ENCODE measurements around the gene AGBL4. TPM values are rescaled to one million over a fixed set of nuclear protein-coding genes. Genes with fewer than 3 reads are reported as not detected.
A peak's percentile ranks its signal among the peaks of the same experiment; 100 is the strongest.

Gene AGBL4
- total and polyA plus RNA-seq, 2 donors: 0.18 to 0.24 TPM

DNA sequence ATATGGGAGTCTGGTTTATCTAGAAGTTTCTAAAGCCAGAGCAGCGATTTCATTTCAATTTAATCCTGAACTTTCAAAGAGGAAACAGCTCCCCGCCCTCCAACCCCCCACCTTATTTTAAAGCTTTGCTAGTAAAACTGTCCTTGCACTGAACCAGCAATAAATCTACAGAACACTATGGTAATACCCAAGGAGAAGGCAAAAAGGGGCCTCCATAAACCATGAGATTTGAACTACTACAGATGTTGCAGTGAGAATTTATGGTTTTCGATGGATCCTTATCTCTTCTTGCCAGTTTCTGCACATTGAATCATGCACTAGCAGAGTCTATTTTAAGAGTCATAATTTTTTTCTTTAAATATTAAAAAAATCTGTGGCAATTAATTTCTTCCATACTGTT lies 1182.3 kb downstream of the AGBL4 start:
- no peak for DNase-seq (ENCODE audit: low read depth in 6 of 9, low spot score in 9 of 9)
- Histone ChIP-seq H3K27ac (ENCODE audit: low read depth in 1 of 2, low read length in 1 of 2) (no peak overlapping the region), H3K4me3 (ENCODE audit: low read length in 2 of 2) (no peak overlapping the region), H3K36me3 (ENCODE audit: control insufficient read depth in 2 of 2, insufficient read depth in 2 of 2, low read length in 1 of 2) (no peaks in the 10 kb centered on the region), H3K9me3 (ENCODE audit: control insufficient read depth in 2 of 2, insufficient read depth in 1 of 2, low read length in 1 of 2) (no peaks in the 10 kb centered on the region), H3K4me1 (ENCODE audit: control insufficient read depth in 2 of 2, insufficient read depth in 2 of 2, low read length in 2 of 2) (no peaks in the 10 kb centered on the region), H3K27me3 (ENCODE audit: control insufficient read depth in 2 of 2, insufficient read depth in 1 of 2, low read length in 1 of 2) (no peaks in the 10 kb centered on the region)
- 60% methylated on average over 3 of the region's 3 CpGs for WGBS

DNA sequence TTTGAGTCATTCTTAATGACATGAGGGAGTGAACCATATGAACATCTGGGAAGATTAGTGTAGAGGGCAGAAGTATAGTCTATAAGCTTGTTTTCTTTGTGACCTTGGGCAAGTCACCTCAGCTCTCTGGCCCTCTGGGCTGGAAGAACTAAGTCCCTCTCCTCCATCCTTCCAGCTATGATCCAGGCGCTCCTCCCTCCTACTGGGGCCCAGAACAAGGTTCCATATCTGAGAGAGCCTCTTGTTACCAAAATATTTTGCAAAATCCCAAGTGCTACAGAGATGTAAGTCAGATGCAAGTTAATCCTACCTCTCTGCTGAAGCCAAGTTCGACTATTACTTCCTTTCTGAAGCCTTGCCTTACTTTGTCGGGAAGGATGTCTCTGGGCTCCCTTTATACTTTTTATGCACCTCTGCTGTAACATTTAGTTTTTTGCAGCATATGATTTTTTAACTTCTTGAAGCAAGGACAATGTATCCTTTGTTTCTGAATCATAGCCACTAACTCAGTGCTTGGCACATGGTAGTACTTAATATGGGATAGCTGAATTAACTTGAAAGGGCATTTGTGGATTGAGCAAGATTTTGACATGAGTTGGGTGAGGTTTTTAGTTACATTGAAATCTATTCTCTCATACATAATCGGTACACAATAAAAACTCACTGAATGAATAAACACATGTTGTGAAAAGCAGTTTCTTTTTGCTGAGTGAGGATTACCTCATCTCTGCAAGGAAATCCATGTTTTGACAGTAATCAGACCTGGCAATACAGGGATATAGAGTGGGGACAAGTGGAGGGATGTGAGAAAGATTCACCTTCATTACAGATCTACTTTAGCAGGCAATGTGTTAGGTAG lies 1192.4 kb downstream of the AGBL4 start:
- no peak for DNase-seq (ENCODE audit: low read depth in 6 of 9, low spot score in 9 of 9)
- no peaks in the 10 kb centered on the region for H3K9me3 ChIP-seq (ENCODE audit: control insufficient read depth in 2 of 2, insufficient read depth in 1 of 2, low read length in 1 of 2)
- H3K4me3 ChIP-seq (ENCODE audit: low read length in 2 of 2): no peak overlapping the region
- H3K27me3 ChIP-seq (ENCODE audit: control insufficient read depth in 2 of 2, insufficient read depth in 1 of 2, low read length in 1 of 2): no peaks in the 10 kb centered on the region
- 93% methylated on average over 4 of the region's 4 CpGs for WGBS
- H3K36me3 ChIP-seq (ENCODE audit: control insufficient read depth in 2 of 2, insufficient read depth in 2 of 2, low read length in 1 of 2): no peaks in the 10 kb centered on the region
- no peak overlapping the region for H3K27ac ChIP-seq (ENCODE audit: low read depth in 1 of 2, low read length in 1 of 2)
- H3K4me1 ChIP-seq (ENCODE audit: control insufficient read depth in 2 of 2, insufficient read depth in 2 of 2, low read length in 2 of 2): no peaks in the 10 kb centered on the region

DNA sequence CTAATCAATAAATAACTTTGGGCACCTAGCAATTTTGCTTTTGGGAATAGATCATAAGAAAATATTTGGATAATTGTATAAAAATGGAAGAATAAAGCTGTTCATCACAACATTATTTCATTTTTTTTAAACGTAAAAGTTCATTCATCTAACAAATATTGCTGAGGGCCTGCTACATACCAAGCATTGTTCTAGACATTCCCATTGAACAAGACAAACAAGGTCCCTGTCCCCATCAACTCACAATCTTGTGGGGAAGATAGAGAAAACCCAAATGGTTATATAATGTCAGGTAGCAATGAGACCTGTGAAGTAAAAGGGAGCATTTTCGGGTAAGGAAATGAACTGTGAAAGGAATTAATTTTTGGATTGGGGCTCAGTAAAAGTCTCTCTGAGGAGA lies 1193.0 kb downstream of the AGBL4 start:
- DNase-seq (ENCODE audit: low read depth in 6 of 9, low spot score in 9 of 9): no peak
- 95% methylated on average over 2 of the region's 2 CpGs for WGBS
- no peak overlapping the region for H3K4me3 ChIP-seq (ENCODE audit: low read length in 2 of 2)
- no peak overlapping the region for H3K27ac ChIP-seq (ENCODE audit: low read depth in 1 of 2, low read length in 1 of 2)
- no peaks in the 10 kb centered on the region for H3K9me3 ChIP-seq (ENCODE audit: control insufficient read depth in 2 of 2, insufficient read depth in 1 of 2, low read length in 1 of 2)
- H3K27me3 ChIP-seq (ENCODE audit: control insufficient read depth in 2 of 2, insufficient read depth in 1 of 2, low read length in 1 of 2): no peaks in the 10 kb centered on the region
- no peaks in the 10 kb centered on the region for H3K36me3 ChIP-seq (ENCODE audit: control insufficient read depth in 2 of 2, insufficient read depth in 2 of 2, low read length in 1 of 2)
- no peaks in the 10 kb centered on the region for H3K4me1 ChIP-seq (ENCODE audit: control insufficient read depth in 2 of 2, insufficient read depth in 2 of 2, low read length in 2 of 2)

DNA sequence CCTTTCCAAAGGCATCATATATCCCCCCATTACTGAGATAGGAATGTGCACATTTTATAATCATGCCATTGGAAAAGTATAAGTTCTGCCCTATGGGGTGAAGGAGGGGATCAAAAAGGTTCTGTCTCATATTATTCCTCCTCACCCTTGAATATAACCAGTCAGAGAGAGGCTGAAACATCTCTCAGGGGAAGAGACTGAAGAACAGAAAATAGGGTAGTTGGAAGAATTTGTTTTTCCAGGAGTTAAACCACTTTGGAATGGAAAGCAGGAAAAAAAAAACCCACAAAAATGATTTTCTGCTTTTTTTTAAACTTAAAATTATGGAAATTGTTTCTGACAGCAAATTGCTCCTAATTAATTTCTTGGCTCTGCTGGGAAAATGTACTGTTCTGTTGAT lies 1194.3 kb downstream of the AGBL4 start:
- no peak overlapping the region for H3K27ac ChIP-seq (ENCODE audit: low read depth in 1 of 2, low read length in 1 of 2)
- no peaks in the 10 kb centered on the region for H3K4me1 ChIP-seq (ENCODE audit: control insufficient read depth in 2 of 2, insufficient read depth in 2 of 2, low read length in 2 of 2)
- no peaks in the 10 kb centered on the region for H3K9me3 ChIP-seq (ENCODE audit: control insufficient read depth in 2 of 2, insufficient read depth in 1 of 2, low read length in 1 of 2)
- DNase-seq (ENCODE audit: low read depth in 6 of 9, low spot score in 9 of 9): no peak
- no peak overlapping the region for H3K4me3 ChIP-seq (ENCODE audit: low read length in 2 of 2)
- no peaks in the 10 kb centered on the region for H3K27me3 ChIP-seq (ENCODE audit: control insufficient read depth in 2 of 2, insufficient read depth in 1 of 2, low read length in 1 of 2)
- H3K36me3 ChIP-seq (ENCODE audit: control insufficient read depth in 2 of 2, insufficient read depth in 2 of 2, low read length in 1 of 2): no peaks in the 10 kb centered on the region

DNA sequence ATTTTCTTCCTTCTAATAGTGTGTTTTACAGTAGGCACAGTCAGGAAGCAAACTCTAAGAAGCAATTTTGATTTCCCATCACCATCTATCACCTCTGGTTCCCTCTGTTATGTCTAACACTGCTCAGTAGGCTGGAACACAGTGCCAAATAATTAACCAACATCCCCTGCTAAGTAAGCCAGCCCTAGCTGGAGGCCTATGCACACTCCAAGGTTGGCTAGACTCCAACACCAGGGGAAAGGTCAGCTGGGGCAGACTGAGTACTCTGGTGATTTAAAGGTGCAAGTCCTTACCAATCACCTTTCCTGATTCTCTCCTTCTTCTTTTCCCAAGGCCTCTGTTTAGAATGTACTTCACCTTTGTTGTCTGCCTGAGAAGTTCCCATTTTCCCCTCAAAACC lies 1200.6 kb downstream of the AGBL4 start:
- Histone ChIP-seq H3K27ac (ENCODE audit: low read depth in 1 of 2, low read length in 1 of 2) (no peak overlapping the region), H3K4me3 (ENCODE audit: low read length in 2 of 2) (no peak overlapping the region), H3K9me3 (ENCODE audit: control insufficient read depth in 2 of 2, insufficient read depth in 1 of 2, low read length in 1 of 2) (no peaks in the 10 kb centered on the region), H3K36me3 (ENCODE audit: control insufficient read depth in 2 of 2, insufficient read depth in 2 of 2, low read length in 1 of 2) (no peaks in the 10 kb centered on the region), H3K27me3 (ENCODE audit: control insufficient read depth in 2 of 2, insufficient read depth in 1 of 2, low read length in 1 of 2) (no peaks in the 10 kb centered on the region), H3K4me1 (ENCODE audit: control insufficient read depth in 2 of 2, insufficient read depth in 2 of 2, low read length in 2 of 2) (no peaks in the 10 kb centered on the region)
- DNase-seq (ENCODE audit: low read depth in 6 of 9, low spot score in 9 of 9): no peak

DNA sequence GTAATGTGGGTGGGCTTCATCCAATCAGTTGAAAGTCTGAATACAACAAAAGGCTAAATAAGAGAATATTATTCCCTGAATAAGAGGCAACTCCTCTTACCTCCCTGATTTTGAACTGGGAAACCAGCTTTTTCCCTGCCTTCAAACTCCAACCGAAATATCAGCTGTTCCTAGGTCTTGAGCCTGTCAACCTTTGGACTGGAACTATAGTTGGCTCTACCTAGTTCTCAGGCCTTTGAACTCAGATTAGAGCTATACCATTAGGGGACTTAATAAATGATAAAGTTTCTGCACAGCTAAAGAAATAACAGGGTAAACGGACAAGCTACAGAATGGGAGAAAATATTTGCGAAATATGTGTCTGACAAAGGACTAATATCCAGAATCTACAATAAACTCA lies 1203.3 kb downstream of the AGBL4 start:
- no peaks in the 10 kb centered on the region for H3K4me1 ChIP-seq (ENCODE audit: control insufficient read depth in 2 of 2, insufficient read depth in 2 of 2, low read length in 2 of 2)
- WGBS: 97% methylated on average over 3 of the region's 3 CpGs
- no peak overlapping the region for H3K4me3 ChIP-seq (ENCODE audit: low read length in 2 of 2)
- H3K36me3 ChIP-seq (ENCODE audit: control insufficient read depth in 2 of 2, insufficient read depth in 2 of 2, low read length in 1 of 2): no peaks in the 10 kb centered on the region
- no peak overlapping the region for H3K27ac ChIP-seq (ENCODE audit: low read depth in 1 of 2, low read length in 1 of 2)
- no peaks in the 10 kb centered on the region for H3K9me3 ChIP-seq (ENCODE audit: control insufficient read depth in 2 of 2, insufficient read depth in 1 of 2, low read length in 1 of 2)
- DNase-seq (ENCODE audit: low read depth in 6 of 9, low spot score in 9 of 9): no peak
- no peaks in the 10 kb centered on the region for H3K27me3 ChIP-seq (ENCODE audit: control insufficient read depth in 2 of 2, insufficient read depth in 1 of 2, low read length in 1 of 2)

DNA sequence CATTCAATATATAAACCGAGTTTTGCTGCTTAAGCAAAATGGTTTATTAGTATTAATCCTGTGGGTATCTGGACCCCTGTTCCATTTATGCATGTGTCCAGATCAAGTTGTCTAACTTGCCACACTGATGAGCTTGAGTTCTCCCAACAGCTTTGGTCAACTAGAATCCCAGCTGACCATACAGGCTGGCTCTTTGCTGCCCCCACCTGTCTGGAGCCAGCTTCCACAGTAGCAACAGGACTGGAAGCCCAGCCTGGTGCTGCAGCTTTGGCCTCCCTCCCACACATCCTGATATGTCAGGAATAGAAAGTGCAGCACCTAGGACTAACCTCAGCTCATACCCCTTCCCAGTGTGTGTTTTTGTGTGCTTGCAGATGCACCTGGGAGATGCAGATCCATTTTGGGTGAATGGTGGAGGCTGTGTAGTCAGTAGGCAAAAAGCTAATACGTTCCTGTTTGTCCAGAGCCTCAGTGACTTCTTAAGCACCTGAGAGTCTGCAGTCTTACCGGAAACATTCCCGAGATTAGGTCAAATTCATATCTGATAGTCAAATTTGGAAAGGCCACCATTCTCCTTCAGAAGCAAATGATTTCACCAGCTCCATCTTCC lies 1206.1 kb downstream of the AGBL4 start:
- Histone ChIP-seq H3K4me3 (ENCODE audit: low read length in 2 of 2) (no peak overlapping the region), H3K9me3 (ENCODE audit: control insufficient read depth in 2 of 2, insufficient read depth in 1 of 2, low read length in 1 of 2) (no peaks in the 10 kb centered on the region), H3K27me3 (ENCODE audit: control insufficient read depth in 2 of 2, insufficient read depth in 1 of 2, low read length in 1 of 2) (no peaks in the 10 kb centered on the region), H3K4me1 (ENCODE audit: control insufficient read depth in 2 of 2, insufficient read depth in 2 of 2, low read length in 2 of 2) (no peaks in the 10 kb centered on the region), H3K36me3 (ENCODE audit: control insufficient read depth in 2 of 2, insufficient read depth in 2 of 2, low read length in 1 of 2) (no peaks in the 10 kb centered on the region), H3K27ac (ENCODE audit: low read depth in 1 of 2, low read length in 1 of 2) (no peak overlapping the region)
- peak in 4 of 9 donors; percentile 2 to 32 (median 20) for DNase-seq (ENCODE audit: low read depth in 6 of 9, low spot score in 9 of 9)
- WGBS: 92% methylated on average over 4 of the region's 4 CpGs

DNA sequence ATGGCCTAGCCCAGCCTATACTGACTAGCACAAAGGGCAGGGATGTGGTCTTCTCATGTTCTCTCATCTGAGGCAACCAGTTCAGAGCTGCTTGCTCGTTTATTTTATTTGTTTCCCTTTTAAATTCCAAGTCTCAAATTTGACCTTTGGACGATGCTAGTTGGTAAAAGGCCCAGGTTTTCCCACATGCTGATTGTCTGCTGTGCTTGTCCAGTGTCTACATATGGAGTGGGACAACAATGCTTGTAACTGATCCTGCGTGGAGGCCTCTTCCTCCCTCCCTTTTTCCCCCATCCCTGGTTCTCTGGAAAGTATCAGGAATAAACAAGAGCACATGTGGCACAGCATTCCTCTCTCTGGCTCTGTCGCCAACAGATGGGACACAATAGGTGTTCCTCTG lies 1213.0 kb downstream of the AGBL4 start:
- Histone ChIP-seq H3K9me3 (ENCODE audit: control insufficient read depth in 2 of 2, insufficient read depth in 1 of 2, low read length in 1 of 2) (no peaks in the 10 kb centered on the region), H3K36me3 (ENCODE audit: control insufficient read depth in 2 of 2, insufficient read depth in 2 of 2, low read length in 1 of 2) (no peaks in the 10 kb centered on the region), H3K4me3 (ENCODE audit: low read length in 2 of 2) (no peak overlapping the region), H3K27ac (ENCODE audit: low read depth in 1 of 2, low read length in 1 of 2) (no peak overlapping the region), H3K27me3 (ENCODE audit: control insufficient read depth in 2 of 2, insufficient read depth in 1 of 2, low read length in 1 of 2) (no peaks in the 10 kb centered on the region), H3K4me1 (ENCODE audit: control insufficient read depth in 2 of 2, insufficient read depth in 2 of 2, low read length in 2 of 2) (no peaks in the 10 kb centered on the region)
- WGBS: 93% methylated on average over 4 of the region's 4 CpGs
- no peak for DNase-seq (ENCODE audit: low read depth in 6 of 9, low spot score in 9 of 9)

DNA sequence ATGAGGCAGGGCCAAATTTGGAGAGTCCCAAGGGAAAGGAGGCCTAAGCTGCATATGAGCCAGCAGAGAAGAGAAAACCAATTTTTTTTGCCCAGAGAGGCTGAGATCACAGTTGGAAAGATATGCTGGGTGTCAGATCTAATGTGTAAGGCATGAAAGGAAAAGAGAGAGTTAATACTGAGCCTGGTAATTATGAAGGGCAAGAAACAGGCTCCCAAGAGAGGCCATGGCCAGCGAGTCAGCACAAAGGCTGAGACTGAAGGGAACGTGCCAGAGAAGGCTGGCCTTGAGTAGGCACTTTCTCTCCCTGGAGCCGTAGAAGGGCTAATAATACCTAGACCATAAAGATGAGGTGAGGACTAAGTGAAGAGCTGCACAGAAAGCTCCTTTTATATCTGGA lies 1215.3 kb downstream of the AGBL4 start:
- Histone ChIP-seq H3K36me3 (ENCODE audit: control insufficient read depth in 2 of 2, insufficient read depth in 2 of 2, low read length in 1 of 2) (no peaks in the 10 kb centered on the region), H3K27ac (ENCODE audit: low read depth in 1 of 2, low read length in 1 of 2) (no peak overlapping the region), H3K4me3 (ENCODE audit: low read length in 2 of 2) (no peak overlapping the region), H3K4me1 (ENCODE audit: control insufficient read depth in 2 of 2, insufficient read depth in 2 of 2, low read length in 2 of 2) (no peaks in the 10 kb centered on the region), H3K9me3 (ENCODE audit: control insufficient read depth in 2 of 2, insufficient read depth in 1 of 2, low read length in 1 of 2) (no peaks in the 10 kb centered on the region), H3K27me3 (ENCODE audit: control insufficient read depth in 2 of 2, insufficient read depth in 1 of 2, low read length in 1 of 2) (no peaks in the 10 kb centered on the region)
- 97% methylated on average over 3 of the region's 3 CpGs for whole genome bisulfite sequencing
- no peak for DNase-seq (ENCODE audit: low read depth in 6 of 9, low spot score in 9 of 9)
